ENCODE results near the gene ALB.

Gene ALB

GRCh38 chr4:73432169-73433000, 28.3 kb downstream of the ALB start:
- DNase-seq (ENCODE audit: low spot score) = no peak

GRCh38 chr4:73433140-73433539, 29.1 kb downstream of the ALB start:
- DNase-seq (ENCODE audit: low spot score) = no peak

GRCh38 chr4:73434311-73434710, 30.2 kb downstream of the ALB start:
- peak; percentile 41 for DNase-seq (ENCODE audit: low spot score)

DNA sequence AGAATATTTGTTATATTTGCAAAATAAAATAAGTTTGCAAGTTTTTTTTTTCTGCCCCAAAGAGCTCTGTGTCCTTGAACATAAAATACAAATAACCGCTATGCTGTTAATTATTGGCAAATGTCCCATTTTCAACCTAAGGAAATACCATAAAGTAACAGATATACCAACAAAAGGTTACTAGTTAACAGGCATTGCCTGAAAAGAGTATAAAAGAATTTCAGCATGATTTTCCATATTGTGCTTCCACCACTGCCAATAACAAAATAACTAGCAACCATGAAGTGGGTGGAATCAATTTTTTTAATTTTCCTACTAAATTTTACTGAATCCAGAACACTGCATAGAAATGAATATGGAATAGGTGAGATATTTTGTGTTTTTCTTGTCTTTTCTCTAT, 31.9 kb downstream of the ALB start, which contains the start of gene AFP:
Gene AFP (plus strand): TSS at position 238 of the 400 bp plus-strand sequence. CDS start 42 bp downstream, at position 280.
- DNase-seq (ENCODE audit: low spot score) = no peak

DNA sequence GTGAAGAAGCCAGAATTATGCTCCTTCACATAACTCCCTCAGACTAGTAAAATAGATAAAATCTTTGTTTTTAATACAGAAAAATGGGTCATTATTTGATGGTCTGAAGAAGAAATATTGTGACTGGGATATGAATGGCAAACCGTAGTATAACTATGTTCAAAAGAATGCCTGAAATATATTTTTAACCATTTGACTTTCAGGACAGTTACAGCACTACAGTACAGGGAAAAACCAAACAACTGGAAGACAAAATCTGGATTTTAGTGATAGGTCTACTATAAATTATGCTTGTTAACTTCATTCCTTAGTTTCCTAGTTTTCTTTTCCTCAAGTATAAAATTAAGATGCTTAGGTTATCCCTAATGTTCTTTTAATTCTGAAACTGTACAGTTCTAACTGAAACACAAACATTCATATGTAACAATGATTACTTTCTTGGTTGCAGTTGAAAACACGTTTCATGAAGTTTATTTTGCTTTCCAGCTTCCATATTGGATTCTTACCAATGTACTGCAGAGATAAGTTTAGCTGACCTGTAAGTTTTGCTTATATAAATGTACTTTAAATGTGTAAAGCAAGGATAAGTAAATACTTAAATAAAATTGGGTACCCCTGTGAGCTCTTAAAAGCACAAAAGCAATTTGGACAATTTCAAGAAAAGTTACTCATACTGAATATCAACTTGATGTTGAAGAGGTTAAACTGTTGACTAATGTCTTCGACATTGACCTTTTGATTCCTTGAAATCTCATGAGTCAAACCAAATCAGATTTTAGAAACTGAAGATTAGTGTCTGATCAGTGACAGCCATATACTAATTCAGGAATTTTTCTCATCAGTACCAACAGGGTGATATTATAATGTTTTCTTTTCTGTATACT, 32.8 kb downstream of the ALB start:
- DNase-seq (ENCODE audit: low spot score) = no peak

DNA sequence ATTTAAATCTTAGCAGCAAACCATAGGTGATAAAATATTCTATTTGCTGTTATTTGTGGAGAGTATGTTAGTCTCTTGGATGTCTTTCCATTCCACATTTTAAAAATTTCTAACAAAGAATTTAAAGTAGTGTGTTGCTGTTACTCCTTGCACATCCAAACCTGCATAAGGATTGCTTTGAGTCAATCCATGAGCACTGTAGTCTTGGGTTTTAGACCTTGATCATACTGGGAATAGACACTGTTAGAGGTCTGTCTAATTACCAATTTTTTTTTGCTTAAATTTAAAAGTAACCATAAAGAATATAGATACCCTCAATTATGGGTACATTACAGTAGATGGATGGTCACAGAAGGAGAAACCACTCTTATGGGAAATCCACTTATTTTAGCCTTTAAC, 33.5 kb downstream of the ALB start:
- no peak for DNase-seq (ENCODE audit: low spot score)

DNA sequence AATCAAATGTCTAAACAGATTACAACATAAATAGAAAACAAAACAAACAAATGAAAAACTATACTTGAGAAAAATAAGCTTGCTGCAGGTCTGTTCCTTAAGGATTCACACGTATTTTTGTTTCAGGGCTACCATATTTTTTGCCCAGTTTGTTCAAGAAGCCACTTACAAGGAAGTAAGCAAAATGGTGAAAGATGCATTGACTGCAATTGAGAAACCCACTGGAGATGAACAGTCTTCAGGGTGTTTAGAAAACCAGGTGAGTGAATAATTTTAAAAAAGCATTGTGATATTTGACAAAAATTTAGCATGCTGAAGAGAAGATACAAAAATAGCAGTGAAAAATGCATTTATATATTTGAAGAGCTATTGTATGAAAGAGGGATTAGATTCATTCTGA, 34.0 kb downstream of the ALB start:
- DNase-seq (ENCODE audit: low spot score) = no peak

DNA sequence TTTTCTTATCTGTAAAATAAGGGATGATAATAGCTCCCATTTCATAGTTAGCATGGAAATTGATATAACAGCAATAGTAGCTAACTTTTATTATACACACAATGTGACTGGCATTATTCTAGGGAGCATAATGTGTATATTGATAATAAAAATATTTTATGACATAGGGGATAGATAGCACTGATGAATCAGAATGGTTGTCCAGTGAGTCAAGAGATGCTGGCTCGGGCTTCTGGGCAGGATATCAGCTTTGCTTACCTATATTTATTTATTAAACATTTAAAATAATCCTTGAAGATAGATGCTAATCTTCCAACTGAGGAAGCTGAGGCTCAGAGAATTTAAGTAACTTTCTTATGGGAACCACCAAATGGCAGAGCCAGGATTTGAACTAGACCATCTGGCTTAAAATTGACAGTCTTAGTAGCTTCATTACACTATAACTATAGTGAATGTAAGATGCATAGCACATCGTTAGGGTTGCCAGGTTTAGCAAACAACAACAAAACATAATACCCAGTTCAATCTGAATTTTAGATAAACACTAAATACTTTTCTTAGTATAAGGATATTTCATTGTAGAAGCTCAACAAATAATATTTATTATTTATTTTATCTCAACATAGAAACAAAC, 34.6 kb downstream of the ALB start:
- no peak for DNase-seq (ENCODE audit: low spot score)

GRCh38 chr4:73439445-73439844, 35.4 kb downstream of the ALB start:
- DNase-seq (ENCODE audit: low spot score) = no peak

GRCh38 chr4:73439991-73440390, 35.9 kb downstream of the ALB start:
- DNase-seq (ENCODE audit: low spot score) = no peak

- no peak for DNase-seq (ENCODE audit: low spot score)
Measured at GRCh38 chr4:73440653-73441052, 36.6 kb downstream of the ALB start.

GRCh38 chr4:73442275-73442674, 38.2 kb downstream of the ALB start:
- no peak for DNase-seq (ENCODE audit: low spot score)

DNA sequence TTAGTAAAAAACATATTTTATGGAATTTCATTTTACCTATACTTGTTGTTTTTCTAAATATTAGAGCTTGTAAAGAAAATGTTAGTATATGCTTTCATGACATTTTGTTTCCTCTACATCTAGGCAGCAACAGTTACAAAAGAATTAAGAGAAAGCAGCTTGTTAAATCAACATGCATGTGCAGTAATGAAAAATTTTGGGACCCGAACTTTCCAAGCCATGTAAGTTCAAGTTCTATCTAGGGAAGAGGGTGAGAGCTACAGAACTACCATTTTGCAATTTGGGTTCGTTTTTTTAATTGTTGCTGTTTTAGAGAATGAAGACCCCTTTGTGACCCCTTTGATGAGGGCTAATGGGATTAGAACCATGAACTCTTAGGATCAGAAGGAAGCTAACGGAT, 39.1 kb downstream of the ALB start:
- DNase-seq (ENCODE audit: low spot score) = no peak

DNA sequence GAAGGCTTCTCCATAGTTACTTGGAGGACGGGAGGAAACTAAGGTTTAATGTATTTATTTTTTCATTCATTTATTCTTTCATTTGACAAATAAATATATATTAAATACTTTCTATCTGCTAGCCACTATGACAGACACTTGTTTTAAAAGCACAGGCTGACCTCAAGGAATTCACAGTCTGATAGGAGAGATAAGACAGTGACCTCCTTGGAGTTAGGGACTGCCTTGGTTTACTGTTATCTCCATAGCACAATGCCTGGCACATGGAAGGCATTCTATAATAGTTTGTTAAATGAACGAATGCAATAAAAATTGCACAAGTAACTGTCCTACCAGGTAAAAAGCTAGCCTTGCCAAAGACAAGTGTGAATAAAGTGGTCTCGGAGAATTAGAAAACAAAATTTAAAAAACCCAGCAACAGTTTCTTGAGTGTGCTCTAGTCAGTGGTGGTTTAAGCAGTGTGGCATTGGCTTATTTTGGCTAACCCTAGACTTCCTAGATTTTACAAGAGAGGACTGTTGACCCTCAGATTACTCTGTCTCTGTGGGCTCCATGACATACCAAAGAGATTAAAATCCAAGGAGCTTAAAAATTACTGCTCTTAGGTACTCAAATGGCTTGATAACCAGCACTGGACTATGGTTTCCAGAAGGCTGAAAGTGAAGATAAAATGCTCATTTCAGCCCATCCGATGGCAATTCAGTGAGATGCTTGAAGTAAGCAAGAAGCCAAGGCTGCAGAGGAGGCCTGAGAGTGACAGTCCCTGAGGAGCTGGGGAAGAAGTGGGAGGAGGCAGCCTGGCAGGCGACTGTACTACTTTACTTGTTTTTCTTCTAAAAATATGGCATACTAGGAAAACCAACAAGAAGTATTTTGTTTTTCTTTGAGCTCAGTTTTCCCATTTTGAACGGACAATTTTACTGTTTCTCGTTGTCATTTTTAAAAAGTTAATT, 41.6 kb downstream of the ALB start:
- no peak for DNase-seq (ENCODE audit: low spot score)

GRCh38 chr4:73446336-73446938, 42.4 kb downstream of the ALB start:
- peak; percentile 67 for DNase-seq (ENCODE audit: low spot score)

- DNase-seq (ENCODE audit: low spot score) = no peak
Measured at GRCh38 chr4:73447671-73448070, 43.6 kb downstream of the ALB start.

DNA sequence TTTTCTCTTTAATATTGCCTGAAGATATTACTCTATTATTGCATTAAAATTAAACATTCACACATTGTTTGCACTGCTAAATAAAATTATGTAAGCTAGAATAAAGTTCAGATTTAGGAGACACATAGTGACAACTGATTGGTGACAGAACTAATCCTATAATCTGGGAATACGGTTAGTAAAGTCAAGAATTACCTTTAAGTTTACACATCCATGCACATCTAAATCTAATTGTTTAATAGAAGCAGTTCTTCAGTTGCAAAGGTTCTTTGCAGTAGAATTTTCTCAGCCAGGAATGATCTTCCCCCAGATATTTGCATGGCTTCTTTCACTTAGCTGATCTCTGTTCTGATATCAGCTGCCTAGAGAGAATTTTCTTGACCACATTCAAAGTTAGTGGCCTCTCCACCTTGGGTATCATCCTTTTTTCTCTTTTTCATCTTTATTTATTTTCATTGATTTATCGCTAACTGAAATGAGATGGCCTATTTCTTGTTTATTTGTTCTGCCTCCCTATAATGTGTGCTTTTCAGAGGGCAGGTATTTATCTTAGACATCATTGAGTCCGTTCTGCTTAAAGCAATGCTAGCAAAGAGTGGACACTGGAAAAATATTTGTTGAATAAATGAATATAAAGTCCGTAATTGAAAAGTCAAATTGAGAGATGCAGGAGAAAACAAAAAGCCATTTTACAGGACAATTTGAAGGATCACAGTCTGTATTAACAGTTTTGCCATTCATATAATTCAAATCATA, 44.5 kb downstream of the ALB start:
- no peak for DNase-seq (ENCODE audit: low spot score)

- peak; percentile 82 for DNase-seq (ENCODE audit: low spot score)
Measured at GRCh38 chr4:73450398-73451004, 46.4 kb downstream of the ALB start.

GRCh38 chr4:73451404-73451803, 47.3 kb downstream of the ALB start:
- no peak for DNase-seq (ENCODE audit: low spot score)
